GM23338 (cell line): ENCODE data around the gene OLFML2A. TPM values are rescaled to one million over a fixed set of nuclear protein-coding genes. Genes with fewer than 3 reads are reported as not detected.

Experiments used
- ATAC-seq: fragments of 200-7000 bp; cut with Tn5 transposase; 3 replicates; pipeline ENCODE4 v1.9.1; 2020
- DNase-seq: peaks from one replicate; pipeline ENCODE4 v3.0.0-alpha.2; 2015; ENCODE audit warnings: low spot score
- H2AFZ ChIP-seq: fragments of 200-600 bp; sonication (generic); 2 replicates; pipeline ENCODE4 v1.8.0; 2016; ENCODE audit warnings: antibody characterized with exemption, mild to moderate bottlenecking, moderate library complexity
- H3F3A ChIP-seq: fragments of 200-600 bp; sonication (generic); replicated peaks from 2 replicates; pipeline ENCODE4 v1.8.0; 2017; ENCODE audit warnings: antibody characterized with exemption, mixed run types, low read depth
- H3K27ac ChIP-seq: fragments of 200-600 bp; sonication (generic); 2 replicates; pipeline ENCODE4 v1.6.1; 2016; ENCODE audit warnings: low read depth
- H3K27me3 ChIP-seq: fragments of 200-600 bp; sonication (generic); 2 replicates; pipeline ENCODE4 v1.8.0; 2016; ENCODE audit warnings: mild to moderate bottlenecking, mixed run types, moderate library complexity; ENCODE audit not compliant: insufficient read depth
- H3K36me3 ChIP-seq: fragments of 200-600 bp; sonication (generic); 2 replicates; pipeline ENCODE4 v1.8.0; 2016; ENCODE audit warnings: mild to moderate bottlenecking; ENCODE audit not compliant: insufficient read depth
- H3K4me1 ChIP-seq: fragments of 200-600 bp; sonication (generic); 2 replicates; pipeline ENCODE4 v1.8.0; 2016; ENCODE audit warnings: mild to moderate bottlenecking, moderate library complexity; ENCODE audit not compliant: insufficient read depth
- H3K4me2 ChIP-seq: fragments of 200-600 bp; sonication (generic); 2 replicates; pipeline ENCODE4 v1.7.1; 2017; ENCODE audit warnings: mixed run types
- H3K4me3 ChIP-seq: fragments of 200-600 bp; sonication (generic); 2 replicates; pipeline ENCODE4 v1.6.1; 2016; ENCODE audit warnings: mixed run types
- H3K79me2 ChIP-seq: fragments of 200-600 bp; sonication (generic); replicated peaks from 2 replicates; pipeline ENCODE4 v1.8.0; 2017; ENCODE audit warnings: mild to moderate bottlenecking; ENCODE audit not compliant: insufficient read depth
- H3K9me2 ChIP-seq: fragments of 200-600 bp; sonication (generic); 2 replicates; pipeline ENCODE4 v1.8.0; 2017; ENCODE audit not compliant: insufficient read depth
- H4K20me1 ChIP-seq: fragments of 200-600 bp; sonication (generic); replicated peaks from 2 replicates; pipeline ENCODE4 v1.8.0; 2017; ENCODE audit warnings: mild to moderate bottlenecking; ENCODE audit not compliant: insufficient read depth
- H3K27ac Mint-ChIP-seq: 2 replicates; pipeline ENCODE4 v1.8.0; 2020; ENCODE audit warnings: inconsistent platforms, mild to moderate bottlenecking, moderate library complexity, mixed read lengths
- H3K27me3 Mint-ChIP-seq: 3 replicates; pipeline ENCODE4 v1.8.0; 2022; ENCODE audit warnings: low read depth, mild to moderate bottlenecking, moderate library complexity, mixed read lengths, inconsistent platforms; ENCODE audit not compliant: insufficient read depth, poor library complexity
- H3K36me3 Mint-ChIP-seq: 3 replicates; pipeline ENCODE4 v1.8.0; 2021; ENCODE audit warnings: low read depth, mild to moderate bottlenecking, inconsistent platforms, moderate library complexity, mixed read lengths
- H3K4me1 Mint-ChIP-seq: 3 replicates; pipeline ENCODE4 v1.8.0; 2020; ENCODE audit warnings: mild to moderate bottlenecking, inconsistent platforms, mixed read lengths
- H3K4me3 Mint-ChIP-seq: 3 replicates; pipeline ENCODE4 v1.8.0; 2021; ENCODE audit warnings: moderate library complexity, mild to moderate bottlenecking, inconsistent platforms, mixed read lengths
- H3K9me3 Mint-ChIP-seq: 3 replicates; pipeline ENCODE4 v1.8.0; 2020; ENCODE audit warnings: moderate library complexity, mild to moderate bottlenecking, inconsistent platforms, mixed read lengths
- STAT1 ChIP-seq: IDR thresholded peaks from one replicate; pipeline ENCODE4 v1.6.1; 2016; ENCODE audit warnings: antibody characterized with exemption; ENCODE audit not compliant: unreplicated experiment
- polyA plus RNA-seq: library from polyadenylated mRNA; unstranded; fragments of >200 nt; fragmentation: Nextera tagmentation; extraction: Ambion mirVana; gene quantifications from 2 replicates; pipeline ENCODE4 v1.2.1, GENCODE V29; 2016
- total RNA-seq: library from RNA; depleted of rRNA; stranded (reverse); fragments of >200 nt; shearing (Covaris generic); gene quantifications from 2 replicates; pipeline ENCODE4 v1.2.3, GENCODE V29; 2014
- TF ChIP-seq, protein P1 (sequence below): fragments of 250-450 bp; sonication (Bioruptor Pico); IDR thresholded peaks from 2 replicates; pipeline ENCODE4 v1.5.0; 2020; ENCODE audit warnings: mild to moderate bottlenecking, moderate library complexity
- TF ChIP-seq, protein P2 (sequence below): IDR thresholded peaks from 2 replicates; pipeline ENCODE4 v1.6.1; 2016; ENCODE audit warnings: antibody characterized with exemption

OLFML2A gene
- total and polyA plus RNA-seq, 2 experiments from 2014 or later, result 1.1 to 6.7 TPM

DNA sequence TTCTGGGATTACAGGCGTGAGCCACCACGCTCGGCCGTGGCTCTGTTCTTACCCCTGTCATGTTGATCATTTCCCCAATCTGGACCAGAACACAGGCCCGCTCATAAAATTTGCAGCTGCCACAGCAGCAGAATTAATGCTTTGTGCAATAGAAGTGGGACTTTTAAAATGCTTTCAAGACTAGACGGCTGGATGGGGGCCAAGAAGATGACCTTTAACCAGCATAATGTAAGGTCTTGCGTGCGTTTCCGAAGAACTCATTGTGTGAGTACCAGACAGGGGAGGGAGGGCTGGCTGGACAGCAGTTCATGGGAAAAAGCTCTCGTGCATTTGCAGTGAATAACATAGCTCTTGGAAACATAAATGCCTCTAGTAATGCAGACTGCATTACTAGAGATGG is 72.9 kb downstream of the OLFML2A start (continued):
- TF ChIP-seq, protein P1, sequence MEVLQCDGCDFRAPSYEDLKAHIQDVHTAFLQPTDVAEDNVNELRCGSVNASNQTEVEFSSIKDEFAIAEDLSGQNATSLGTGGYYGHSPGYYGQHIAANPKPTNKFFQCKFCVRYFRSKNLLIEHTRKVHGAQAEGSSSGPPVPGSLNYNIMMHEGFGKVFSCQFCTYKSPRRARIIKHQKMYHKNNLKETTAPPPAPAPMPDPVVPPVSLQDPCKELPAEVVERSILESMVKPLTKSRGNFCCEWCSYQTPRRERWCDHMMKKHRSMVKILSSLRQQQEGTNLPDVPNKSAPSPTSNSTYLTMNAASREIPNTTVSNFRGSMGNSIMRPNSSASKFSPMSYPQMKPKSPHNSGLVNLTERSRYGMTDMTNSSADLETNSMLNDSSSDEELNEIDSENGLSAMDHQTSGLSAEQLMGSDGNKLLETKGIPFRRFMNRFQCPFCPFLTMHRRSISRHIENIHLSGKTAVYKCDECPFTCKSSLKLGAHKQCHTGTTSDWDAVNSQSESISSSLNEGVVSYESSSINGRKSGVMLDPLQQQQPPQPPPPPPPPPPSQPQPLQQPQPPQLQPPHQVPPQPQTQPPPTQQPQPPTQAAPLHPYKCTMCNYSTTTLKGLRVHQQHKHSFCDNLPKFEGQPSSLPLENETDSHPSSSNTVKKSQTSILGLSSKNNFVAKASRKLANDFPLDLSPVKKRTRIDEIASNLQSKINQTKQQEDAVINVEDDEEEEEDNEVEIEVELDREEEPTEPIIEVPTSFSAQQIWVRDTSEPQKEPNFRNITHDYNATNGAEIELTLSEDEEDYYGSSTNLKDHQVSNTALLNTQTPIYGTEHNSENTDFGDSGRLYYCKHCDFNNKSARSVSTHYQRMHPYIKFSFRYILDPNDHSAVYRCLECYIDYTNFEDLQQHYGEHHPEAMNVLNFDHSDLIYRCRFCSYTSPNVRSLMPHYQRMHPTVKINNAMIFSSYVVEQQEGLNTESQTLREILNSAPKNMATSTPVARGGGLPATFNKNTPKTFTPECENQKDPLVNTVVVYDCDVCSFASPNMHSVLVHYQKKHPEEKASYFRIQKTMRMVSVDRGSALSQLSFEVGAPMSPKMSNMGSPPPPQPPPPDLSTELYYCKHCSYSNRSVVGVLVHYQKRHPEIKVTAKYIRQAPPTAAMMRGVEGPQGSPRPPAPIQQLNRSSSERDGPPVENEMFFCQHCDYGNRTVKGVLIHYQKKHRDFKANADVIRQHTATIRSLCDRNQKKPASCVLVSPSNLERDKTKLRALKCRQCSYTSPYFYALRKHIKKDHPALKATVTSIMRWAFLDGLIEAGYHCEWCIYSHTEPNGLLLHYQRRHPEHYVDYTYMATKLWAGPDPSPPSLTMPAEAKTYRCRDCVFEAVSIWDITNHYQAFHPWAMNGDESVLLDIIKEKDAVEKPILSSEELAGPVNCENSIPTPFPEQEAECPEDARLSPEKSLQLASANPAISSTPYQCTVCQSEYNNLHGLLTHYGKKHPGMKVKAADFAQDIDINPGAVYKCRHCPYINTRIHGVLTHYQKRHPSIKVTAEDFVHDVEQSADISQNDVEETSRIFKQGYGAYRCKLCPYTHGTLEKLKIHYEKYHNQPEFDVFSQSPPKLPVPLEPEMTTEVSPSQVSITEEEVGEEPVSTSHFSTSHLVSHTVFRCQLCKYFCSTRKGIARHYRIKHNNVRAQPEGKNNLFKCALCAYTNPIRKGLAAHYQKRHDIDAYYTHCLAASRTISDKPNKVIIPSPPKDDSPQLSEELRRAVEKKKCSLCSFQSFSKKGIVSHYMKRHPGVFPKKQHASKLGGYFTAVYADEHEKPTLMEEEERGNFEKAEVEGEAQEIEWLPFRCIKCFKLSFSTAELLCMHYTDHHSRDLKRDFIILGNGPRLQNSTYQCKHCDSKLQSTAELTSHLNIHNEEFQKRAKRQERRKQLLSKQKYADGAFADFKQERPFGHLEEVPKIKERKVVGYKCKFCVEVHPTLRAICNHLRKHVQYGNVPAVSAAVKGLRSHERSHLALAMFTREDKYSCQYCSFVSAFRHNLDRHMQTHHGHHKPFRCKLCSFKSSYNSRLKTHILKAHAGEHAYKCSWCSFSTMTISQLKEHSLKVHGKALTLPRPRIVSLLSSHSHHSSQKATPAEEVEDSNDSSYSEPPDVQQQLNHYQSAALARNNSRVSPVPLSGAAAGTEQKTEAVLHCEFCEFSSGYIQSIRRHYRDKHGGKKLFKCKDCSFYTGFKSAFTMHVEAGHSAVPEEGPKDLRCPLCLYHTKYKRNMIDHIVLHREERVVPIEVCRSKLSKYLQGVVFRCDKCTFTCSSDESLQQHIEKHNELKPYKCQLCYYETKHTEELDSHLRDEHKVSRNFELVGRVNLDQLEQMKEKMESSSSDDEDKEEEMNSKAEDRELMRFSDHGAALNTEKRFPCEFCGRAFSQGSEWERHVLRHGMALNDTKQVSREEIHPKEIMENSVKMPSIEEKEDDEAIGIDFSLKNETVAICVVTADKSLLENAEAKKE (CRISPR knock-in tag), result no peak
- no peak for TF ChIP-seq STAT1
- TF ChIP-seq, protein P2, sequence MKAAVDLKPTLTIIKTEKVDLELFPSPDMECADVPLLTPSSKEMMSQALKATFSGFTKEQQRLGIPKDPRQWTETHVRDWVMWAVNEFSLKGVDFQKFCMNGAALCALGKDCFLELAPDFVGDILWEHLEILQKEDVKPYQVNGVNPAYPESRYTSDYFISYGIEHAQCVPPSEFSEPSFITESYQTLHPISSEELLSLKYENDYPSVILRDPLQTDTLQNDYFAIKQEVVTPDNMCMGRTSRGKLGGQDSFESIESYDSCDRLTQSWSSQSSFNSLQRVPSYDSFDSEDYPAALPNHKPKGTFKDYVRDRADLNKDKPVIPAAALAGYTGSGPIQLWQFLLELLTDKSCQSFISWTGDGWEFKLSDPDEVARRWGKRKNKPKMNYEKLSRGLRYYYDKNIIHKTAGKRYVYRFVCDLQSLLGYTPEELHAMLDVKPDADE, result no peak

DNA sequence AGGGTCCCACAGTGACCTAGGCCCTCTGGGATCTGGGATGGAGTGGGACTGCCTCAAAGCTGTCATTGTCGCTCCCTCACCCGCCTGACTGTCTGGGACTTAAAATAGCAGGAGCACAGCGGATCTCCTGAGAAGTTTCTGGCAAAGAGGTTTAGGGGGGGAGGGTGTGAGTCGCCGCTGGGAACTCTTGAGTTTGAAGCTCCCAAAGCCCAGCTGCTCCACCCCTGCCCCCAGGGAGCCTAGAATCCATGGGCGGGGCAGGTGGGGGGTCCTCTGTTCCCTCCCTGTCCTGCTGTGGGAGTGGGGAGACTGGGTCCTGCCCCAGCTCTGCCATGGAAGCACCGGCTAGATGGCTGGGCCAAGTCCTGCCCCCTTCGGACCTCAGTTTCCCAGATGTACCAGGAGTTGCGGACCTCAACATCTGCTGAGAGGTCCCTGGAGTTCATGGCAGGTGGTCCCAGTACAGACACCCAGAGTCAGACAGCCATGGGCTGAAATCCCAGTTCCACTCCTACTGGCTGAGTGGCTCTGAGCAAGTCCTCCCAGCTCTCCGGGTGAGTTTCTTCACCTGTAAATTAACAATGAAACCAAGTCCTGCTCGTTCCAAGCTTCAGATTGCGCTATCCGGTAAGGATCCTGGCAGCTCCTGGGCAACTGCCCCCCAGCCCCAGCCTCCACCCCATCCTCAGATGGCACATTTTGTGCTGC is 75.3 kb downstream of the OLFML2A start:
- Histone ChIP-seq H3K79me2 (no peaks in the 10 kb centered on the region), H3F3A (peaks cover 18% of the 10 kb centered on the region), H3K27ac (no peak overlapping the region), H3K27me3 (no peaks in the 10 kb centered on the region), H3K9me2 (no peaks in the 10 kb centered on the region), H3K4me2 (peak overlapping the region; percentile 76), H3K36me3 (peaks cover 3% of the 10 kb centered on the region; the same call in 1 of the 2 replicates), H4K20me1 (no peaks in the 10 kb centered on the region), H2AFZ (peak overlapping the region; percentile 95), H3K4me3 (peak overlapping the region; percentile 59), H3K4me1 (peaks cover 3% of the 10 kb centered on the region; the same call in 1 of the 2 replicates)
- DNase-seq (no peak), ATAC-seq (no peak)
- no peak for TF ChIP-seq STAT1
- peak overlapping the region; percentile 73; the same call in 2 of the 3 replicates for H3K4me3 Mint-ChIP-seq
- peaks cover 10% of the 10 kb centered on the region for H3K4me1 Mint-ChIP-seq
- H3K27ac Mint-ChIP-seq, result no peak overlapping the region
- peaks cover 7% of the 10 kb centered on the region for H3K36me3 Mint-ChIP-seq
- no peaks in the 10 kb centered on the region; the same call in 2 of the 3 replicates for H3K9me3 Mint-ChIP-seq
- peaks cover 17% of the 10 kb centered on the region for H3K27me3 Mint-ChIP-seq
